Measurements from ENCODE around the gene CUX1.
"Not testable (repeated sequence)": the region's sequence is repeated elsewhere in the genome, so short reads cannot be mapped to it uniquely, and the experiment has no call there.

The CUX1 gene

GRCh38 chr7:102321351-102322201, 504.1 kb downstream of the CUX1 start:
- no peak for DNase-seq

- no peak for DNase-seq
These were observed 504.8 kb downstream of the CUX1 start for GRCh38 chr7:102322202-102322715.

GRCh38 chr7:102323914-102324195, 506.4 kb downstream of the CUX1 start:
- DNase-seq, result no peak

GRCh38 chr7:102325106-102325505, 507.7 kb downstream of the CUX1 start:
- DNase-seq, result not testable (repeated sequence)

GRCh38 chr7:102326157-102326889, 508.9 kb downstream of the CUX1 start:
- DNase-seq, result no peak

GRCh38 chr7:102327183-102327582, 509.8 kb downstream of the CUX1 start:
- not testable (repeated sequence) for DNase-seq

- not testable (repeated sequence) for DNase-seq
These were observed 511.4 kb downstream of the CUX1 start for GRCh38 chr7:102328863-102329262.

- not testable (repeated sequence) for DNase-seq
These were observed 511.9 kb downstream of the CUX1 start for GRCh38 chr7:102329366-102329765.

GRCh38 chr7:102330666-102331460, 513.4 kb downstream of the CUX1 start:
- not testable (repeated sequence) for DNase-seq
